ENCODE results near the gene KCNH1.

Gene KCNH1

GRCh38 chr1:210819266-210819665, 314.7 kb downstream of the KCNH1 start:
- POLR2A ChIA-PET, result no interaction called here
- no peaks in the 10 kb centered on the region for H3K4me1 ChIP-seq (ENCODE audit: control insufficient read depth, insufficient read depth, low read length)
- H3K36me3 ChIP-seq (ENCODE audit: control insufficient read depth in 2 of 2, insufficient read depth in 1 of 2, low read length in 2 of 2), result no peaks in the 10 kb centered on the region
- CTCF ChIA-PET, result no interaction called here
- no peaks in the 10 kb centered on the region for H3K9me3 ChIP-seq (ENCODE audit: control insufficient read depth, insufficient read depth, low read depth, low read length)
- TF ChIP-seq ZNF513 (tag by site-specific recombination; IDR thresholded peaks at IDR 0.05) (no peak), ZNF140 (tag by site-specific recombination; IDR thresholded peaks at IDR 0.05) (no peak), ZFP37 (tag by site-specific recombination; IDR thresholded peaks at IDR 0.05) (no peak), ZNF488 (tag by site-specific recombination; IDR thresholded peaks at IDR 0.05) (no peak)
- H3K4me3 ChIP-seq (ENCODE audit: low read depth, low read length), result no peak overlapping the region
- H3K27ac ChIP-seq (ENCODE audit: extremely low read depth, low read depth, low read length), result no peak overlapping the region

- no peaks in the 10 kb centered on the region for H3K4me1 ChIP-seq (ENCODE audit: control insufficient read depth, insufficient read depth, low read length)
- POLR2A ChIA-PET, result no interaction called here
- CTCF ChIA-PET, result interaction anchor here (1.1 to 1.4 kb wide), 2 partner anchors 10 to 713 kb away, joined by 4 to 6 read pairs; no protein-coding TSS in a partner anchor
- H3K4me3 ChIP-seq (ENCODE audit: low read depth, low read length), result no peak overlapping the region
- H3K27ac ChIP-seq (ENCODE audit: extremely low read depth, low read depth, low read length), result no peak overlapping the region
- TF ChIP-seq YY2 (tag by site-specific recombination; IDR thresholded peaks at IDR 0.05) (no peak), ZNF311 (tag by site-specific recombination; IDR thresholded peaks at IDR 0.05; ENCODE audit: borderline replicate concordance) (no peak), ZNF585B (tag by site-specific recombination; IDR thresholded peaks at IDR 0.05) (no peak), PRDM1 (tag by site-specific recombination; IDR thresholded peaks at IDR 0.05) (no peak), ZNF239 (tag by site-specific recombination; IDR thresholded peaks at IDR 0.05) (no peak), ZNF404 (tag by site-specific recombination; IDR thresholded peaks at IDR 0.05) (no peak), ZNF26 (tag by site-specific recombination; IDR thresholded peaks at IDR 0.05) (no peak), AEBP2 (tag by site-specific recombination; IDR thresholded peaks at IDR 0.05; ENCODE audit: borderline replicate concordance) (no peak), SETDB1 (IDR thresholded peaks at IDR 0.05; ENCODE audit: insufficient read length, low read length) (no peak), ZNF302 (tag by site-specific recombination; IDR thresholded peaks at IDR 0.05; ENCODE audit: low read depth) (no peak)
- H3K36me3 ChIP-seq (ENCODE audit: control insufficient read depth in 2 of 2, insufficient read depth in 1 of 2, low read length in 2 of 2), result no peaks in the 10 kb centered on the region
- no peaks in the 10 kb centered on the region for H3K9me3 ChIP-seq (ENCODE audit: control insufficient read depth, insufficient read depth, low read depth, low read length)
Measured at GRCh38 chr1:210817385-210818275, 316.3 kb downstream of the KCNH1 start.

Measured in HEK293 (cell line).